RWPE1 (cell line): ENCODE data around the gene MAP3K4.

Experiments used
- CTCF ChIA-PET: fragments of 350-600 bp; sonication (Branson Sonifier 250); formaldehyde crosslinking; extraction: SDS; loops from one replicate; lab custom pipeline; 2021; lab: Yijun Ruan, JAX
- POLR2A ChIA-PET: fragments of 400-600 bp; formaldehyde crosslinking; extraction: SDS; loops from one replicate; lab custom pipeline; 2020; ENCODE audit warnings: antibody characterized with exemption; ENCODE audit not compliant: low non-redundant PET; lab: Yijun Ruan, JAX
- DNase-seq: peaks from one replicate; pipeline ENCODE4 v3.0.0; 2012; ENCODE audit warnings: low spot score
- H3K27ac ChIP-seq: fragments of 450-650 bp; 2 replicates; pipeline ENCODE4 v1.5.1; 2017
- TF ChIP-seq, protein P1 (sequence below): fragments of 450-650 bp; conservative IDR thresholded peaks from 2 replicates; pipeline ENCODE4 v1.5.1; 2017; ENCODE audit warnings: low read depth, mild to moderate bottlenecking

The MAP3K4 gene

GRCh38 chr6:161107779-161108730 lies 116.5 kb downstream of the MAP3K4 start:
- ChIA-PET CTCF (interaction anchor here (0.6 kb wide), 1 partner anchor 261 kb away, joined by 3 read pairs; no protein-coding TSS in a partner anchor), POLR2A (no interaction called here)
- TF ChIP-seq, protein P1, sequence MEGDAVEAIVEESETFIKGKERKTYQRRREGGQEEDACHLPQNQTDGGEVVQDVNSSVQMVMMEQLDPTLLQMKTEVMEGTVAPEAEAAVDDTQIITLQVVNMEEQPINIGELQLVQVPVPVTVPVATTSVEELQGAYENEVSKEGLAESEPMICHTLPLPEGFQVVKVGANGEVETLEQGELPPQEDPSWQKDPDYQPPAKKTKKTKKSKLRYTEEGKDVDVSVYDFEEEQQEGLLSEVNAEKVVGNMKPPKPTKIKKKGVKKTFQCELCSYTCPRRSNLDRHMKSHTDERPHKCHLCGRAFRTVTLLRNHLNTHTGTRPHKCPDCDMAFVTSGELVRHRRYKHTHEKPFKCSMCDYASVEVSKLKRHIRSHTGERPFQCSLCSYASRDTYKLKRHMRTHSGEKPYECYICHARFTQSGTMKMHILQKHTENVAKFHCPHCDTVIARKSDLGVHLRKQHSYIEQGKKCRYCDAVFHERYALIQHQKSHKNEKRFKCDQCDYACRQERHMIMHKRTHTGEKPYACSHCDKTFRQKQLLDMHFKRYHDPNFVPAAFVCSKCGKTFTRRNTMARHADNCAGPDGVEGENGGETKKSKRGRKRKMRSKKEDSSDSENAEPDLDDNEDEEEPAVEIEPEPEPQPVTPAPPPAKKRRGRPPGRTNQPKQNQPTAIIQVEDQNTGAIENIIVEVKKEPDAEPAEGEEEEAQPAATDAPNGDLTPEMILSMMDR, result no peak

DNA sequence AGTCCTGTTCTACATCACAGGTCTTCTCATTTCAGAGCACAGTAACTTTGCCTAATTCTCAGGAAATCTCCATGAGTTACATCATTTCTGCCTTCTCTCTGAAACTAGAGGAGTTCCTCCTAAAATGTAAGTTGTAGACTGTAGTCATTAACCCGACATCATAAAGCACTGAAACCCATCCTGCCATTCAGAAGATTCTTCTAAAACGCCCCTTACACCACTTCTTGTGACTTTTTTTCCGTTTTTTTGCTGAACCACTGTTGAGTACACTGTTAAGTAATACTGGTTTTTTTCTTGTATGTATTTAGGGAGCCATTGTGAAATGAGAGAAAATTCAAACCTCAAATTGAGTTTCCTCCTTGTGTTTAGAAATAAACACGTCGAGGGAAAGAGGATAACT lies 117.3 kb downstream of the MAP3K4 start:
- ChIA-PET CTCF (interaction anchor here (0.9 kb wide), 1 partner anchor 847 kb away, joined by 4 read pairs; no protein-coding TSS in a partner anchor), POLR2A (no interaction called here)

More at GRCh38 chr6:161107779-161108730, 116.5 kb downstream of the MAP3K4 start:
- DNase-seq, result no peak
- H3K27ac ChIP-seq, result no peak overlapping the region

DNA sequence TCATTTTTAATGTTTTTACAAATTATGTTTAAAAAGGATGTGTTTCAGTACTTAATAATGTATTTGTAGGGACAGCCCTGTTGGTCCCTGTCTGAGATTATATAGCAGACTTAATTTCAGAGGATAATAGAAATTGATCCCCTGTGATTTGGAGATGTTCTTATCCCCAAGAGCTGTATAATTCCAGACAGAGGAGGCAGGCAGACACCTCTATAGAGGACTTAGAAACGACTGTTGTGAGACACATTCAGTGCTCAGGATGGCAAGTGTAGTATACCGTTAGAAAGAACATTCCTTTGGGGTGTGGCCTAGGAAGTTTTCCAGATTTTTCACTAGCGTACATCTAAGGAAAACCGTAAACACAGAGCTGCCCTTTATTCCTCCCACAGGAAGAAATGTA lies 117.8 kb downstream of the MAP3K4 start:
- TF ChIP-seq, protein P1, result no peak
- DNase-seq, result no peak
- CTCF ChIA-PET, result interaction anchor here (0.9 kb wide), 1 partner anchor 847 kb away, joined by 4 read pairs; no protein-coding TSS in a partner anchor
- H3K27ac ChIP-seq, result no peak overlapping the region
- POLR2A ChIA-PET, result no interaction called here

More for the DNA sequence above, 117.3 kb downstream of the MAP3K4 start:
- TF ChIP-seq, protein P1, result no peak
- no peak for DNase-seq
- H3K27ac ChIP-seq, result no peak overlapping the region

DNA sequence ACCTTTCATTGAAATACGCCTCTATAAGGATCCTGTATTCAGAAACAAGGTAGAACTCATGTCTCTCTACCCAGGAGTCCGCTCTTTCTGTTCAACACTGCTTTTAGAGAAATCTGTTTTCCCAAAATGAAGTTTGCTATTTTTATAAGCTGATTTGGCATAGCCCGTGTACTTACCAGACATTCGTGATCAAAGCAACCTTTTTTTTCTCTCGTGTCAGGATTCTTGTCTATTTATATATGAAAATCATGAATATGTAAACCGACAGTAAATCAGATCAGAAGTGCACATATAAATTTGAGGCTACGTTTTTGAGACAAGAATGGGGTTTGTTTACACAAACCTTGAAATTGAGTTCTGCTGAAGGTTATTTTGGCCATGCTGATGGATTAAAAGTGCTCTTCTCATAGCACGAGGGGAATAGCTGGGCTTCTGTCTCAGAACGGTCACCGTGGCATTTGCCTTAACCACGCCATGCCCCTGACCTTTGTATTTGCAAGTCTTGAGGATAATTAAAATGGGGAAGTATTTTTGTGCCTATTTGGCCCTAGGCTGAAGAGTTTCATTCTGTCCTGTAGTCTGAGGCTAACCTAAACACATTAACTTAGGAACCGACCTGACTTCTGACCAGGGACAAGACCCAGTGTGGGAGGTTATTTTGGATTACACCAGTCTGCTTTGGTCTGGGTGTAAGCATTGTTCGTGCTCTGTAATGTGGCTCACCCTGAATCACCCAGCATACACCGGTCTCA lies 118.6 kb downstream of the MAP3K4 start:
- DNase-seq, result no peak
- TF ChIP-seq, protein P1, result no peak
- CTCF ChIA-PET, result interaction anchor here (0.7 to 0.9 kb wide), 2 partner anchors 255 to 848 kb away, joined by 4 read pairs; no protein-coding TSS in a partner anchor
- POLR2A ChIA-PET, result no interaction called here
- no peak overlapping the region for H3K27ac ChIP-seq

DNA sequence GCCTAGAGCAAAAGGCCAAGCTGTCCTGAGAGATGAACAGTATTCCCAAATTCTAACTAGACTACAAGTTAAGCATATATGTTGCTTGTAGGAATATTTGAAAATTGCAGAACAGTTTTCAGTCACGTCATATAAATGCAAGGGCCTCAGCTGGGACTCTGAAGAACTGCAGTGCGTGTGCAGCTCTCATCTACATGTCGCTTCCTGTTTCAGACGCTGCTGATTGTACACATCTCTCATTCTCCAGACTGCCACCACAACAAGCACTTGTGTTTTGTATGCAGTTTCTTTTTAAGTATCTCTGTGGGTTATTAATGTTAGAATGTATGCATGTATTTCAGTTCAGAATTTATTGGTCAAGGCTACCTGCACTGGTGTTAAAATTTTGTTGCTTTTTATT lies 119.7 kb downstream of the MAP3K4 start:
- POLR2A ChIA-PET, result no interaction called here

GRCh38 chr6:161115468-161115867 lies 123.9 kb downstream of the MAP3K4 start:
- DNase-seq, result no peak
- CTCF ChIA-PET, result no interaction called here
- POLR2A ChIA-PET, result no interaction called here
- H3K27ac ChIP-seq, result no peak overlapping the region
- TF ChIP-seq, protein P1, result no peak

More for the DNA sequence above, 119.7 kb downstream of the MAP3K4 start:
- DNase-seq, result no peak
- H3K27ac ChIP-seq, result no peak overlapping the region
- TF ChIP-seq, protein P1, result no peak
- CTCF ChIA-PET, result interaction anchor here (0.6 kb wide), 1 partner anchor 11 kb away, joined by 3 read pairs; no protein-coding TSS in a partner anchor
